RCC 7860 (cell line): ENCODE data around the gene CHN2.

Experiments
- DNase-seq: peaks from one replicate; pipeline ENCODE4 v3.0.0-alpha.2; 2015; ENCODE audit warnings: low spot score
- FAIRE-seq: peaks from 2 replicates; lab custom pipeline; 2012; peaks lifted over from hg19 to GRCh38; lab: Jason Lieb, UNC

Gene CHN2

DNA sequence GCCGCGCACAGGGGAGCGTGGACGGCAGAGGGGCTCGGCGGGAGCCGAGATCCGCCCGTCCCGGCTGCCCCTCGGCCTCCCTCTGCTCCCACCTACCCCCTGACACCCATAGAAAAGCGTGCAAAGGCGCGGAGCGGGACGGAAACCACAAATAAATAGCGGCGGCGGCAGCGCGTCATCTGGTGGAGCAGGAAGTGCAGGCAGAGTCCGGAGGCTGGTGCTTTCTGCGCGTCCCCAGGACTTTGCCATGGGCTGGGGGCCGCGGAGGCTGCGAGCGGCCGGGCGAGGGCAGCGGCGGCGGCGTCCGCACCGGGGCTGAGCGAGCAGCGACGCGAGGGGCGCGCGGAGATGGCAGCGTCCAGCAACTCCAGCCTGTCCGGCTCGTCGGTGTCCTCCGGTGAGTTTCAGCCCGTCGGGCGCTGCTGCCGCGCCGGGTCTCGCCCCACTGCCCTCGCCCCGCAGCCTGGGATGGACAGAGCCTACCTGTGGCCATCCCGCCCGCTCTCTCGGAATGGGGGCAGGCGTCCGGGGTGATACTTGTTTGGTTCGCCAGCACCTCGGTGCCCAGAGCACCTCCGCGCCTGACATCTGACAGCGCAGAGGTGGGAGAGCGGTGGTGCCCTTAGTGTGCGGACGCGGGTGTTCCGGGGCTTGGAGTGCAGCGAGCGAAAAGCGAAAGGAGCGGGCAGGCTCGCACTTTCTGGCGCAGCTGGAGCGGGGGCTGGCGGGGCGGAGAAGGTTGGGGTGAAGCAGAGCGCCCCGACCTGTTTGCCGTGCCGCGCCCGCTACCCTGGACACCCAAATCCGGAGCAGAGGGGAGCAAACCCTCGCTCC, at the start of gene CHN2:
TSS of gene CHN2 (plus strand) at position 182 of the 834 bp plus-strand sequence.
- DNase-seq = no peak
- FAIRE-seq = no peak

DNA sequence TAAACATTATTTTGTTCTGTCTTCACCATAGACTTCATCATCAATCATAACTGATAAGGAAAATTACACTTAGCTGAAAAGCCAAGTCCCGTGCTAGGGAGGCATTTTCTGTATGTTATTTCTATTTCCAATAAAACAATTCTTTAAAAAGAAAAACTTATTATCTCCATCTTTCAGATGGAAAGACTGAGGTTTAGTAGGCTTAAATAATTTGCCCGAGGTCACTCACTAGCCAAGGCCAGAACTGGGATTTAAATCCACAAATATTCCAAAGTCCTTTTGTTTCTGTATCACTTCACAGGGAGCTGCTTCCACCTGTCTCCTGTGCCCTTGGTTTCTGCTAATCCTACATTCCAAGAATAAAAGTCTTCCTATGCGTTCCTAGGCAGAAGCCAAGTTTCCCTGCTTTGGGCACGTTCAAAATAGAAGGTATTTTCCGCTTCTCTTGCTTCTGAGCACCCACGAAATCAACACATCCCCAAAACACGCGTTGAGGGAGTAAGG, 49.0 kb upstream of the CHN2 start:
- DNase-seq = no peak
- no peak for FAIRE-seq

DNA sequence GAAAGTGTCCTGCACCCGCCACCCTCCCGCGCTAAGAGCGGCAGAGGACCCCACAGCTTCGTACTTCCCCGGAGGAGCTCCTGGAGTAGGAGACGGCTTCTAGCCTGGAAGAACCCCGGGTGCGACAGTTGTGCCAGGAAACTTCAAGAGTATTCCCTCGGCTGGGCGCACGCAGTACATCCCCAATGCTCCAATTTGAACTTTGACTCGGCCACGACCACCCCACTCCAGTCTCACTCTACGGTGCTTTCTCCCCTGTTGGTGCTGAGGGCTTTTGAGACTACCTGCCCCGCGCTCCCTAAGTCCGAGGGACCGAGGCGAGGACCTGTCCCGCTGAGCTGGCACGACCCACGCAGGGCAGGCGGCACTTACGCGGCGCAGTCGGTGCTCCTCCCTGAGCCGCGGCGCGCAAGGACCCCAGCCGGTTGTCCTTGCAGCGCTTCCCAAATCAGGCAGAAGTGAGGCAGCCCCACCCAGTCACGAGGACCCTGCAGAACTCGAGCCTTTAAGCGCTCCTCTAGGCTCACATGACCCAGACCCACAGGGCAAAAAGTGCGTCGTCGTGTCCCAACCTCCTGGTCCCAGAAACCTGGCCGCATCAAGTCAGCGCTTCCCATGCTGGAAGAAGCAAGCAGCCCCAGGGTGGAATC, 48.4 kb upstream of the CHN2 start, which contains the start of gene CPVL:
TSS of gene CPVL (minus strand) at position 481 of the 650 bp plus-strand sequence. CDS start 25,476 bp downstream, outside the sequence.
- no peak for DNase-seq
- no peak for FAIRE-seq

- DNase-seq = no peak
- no peak for FAIRE-seq
Observed at GRCh38 chr7:29146888-29147609, 47.5 kb upstream of the CHN2 start.

DNA sequence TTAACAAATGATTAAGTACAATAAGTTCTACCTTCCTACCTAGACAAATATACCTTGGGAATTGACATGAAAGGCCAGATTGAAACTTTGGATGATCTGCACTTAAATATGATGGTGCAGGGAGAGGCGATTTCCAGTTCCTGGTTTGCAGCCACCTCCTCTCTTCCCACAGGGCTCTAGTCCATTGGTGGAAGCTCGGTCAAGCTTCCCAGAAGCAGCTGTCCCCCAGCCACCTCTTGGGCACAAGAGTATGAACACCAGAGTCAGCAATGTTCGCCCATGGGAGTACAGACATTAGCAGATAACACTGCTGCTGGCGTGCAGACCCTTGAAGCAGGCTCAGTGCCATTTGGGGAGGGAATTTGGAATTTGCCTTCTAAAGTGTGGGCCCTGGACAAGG, 46.8 kb upstream of the CHN2 start:
- FAIRE-seq = no peak
- no peak for DNase-seq

DNA sequence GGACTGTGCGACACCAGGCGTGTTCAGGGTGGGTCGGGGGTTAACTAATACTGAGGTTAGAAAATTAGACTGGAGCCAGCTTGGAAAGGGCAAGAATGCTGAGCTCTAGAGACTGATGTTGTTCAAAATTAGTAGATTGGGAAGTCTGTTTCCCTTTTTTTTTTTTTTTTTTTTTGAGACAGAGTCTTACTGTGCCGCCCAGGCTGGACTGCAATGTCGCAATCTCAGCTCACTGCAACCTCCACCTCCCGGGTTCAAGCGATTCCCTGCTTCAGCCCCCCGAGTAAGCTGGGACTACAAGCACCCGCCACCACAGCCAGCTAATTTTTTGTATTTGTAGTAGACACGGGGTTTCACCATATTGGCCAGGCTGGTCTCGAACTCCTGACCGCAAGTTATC, 45.5 kb upstream of the CHN2 start:
- DNase-seq = no peak
- FAIRE-seq = no peak

GRCh38 chr7:29150856-29151255, 43.7 kb upstream of the CHN2 start:
- DNase-seq (no peak), FAIRE-seq (no peak)

- no peak for FAIRE-seq
- no peak for DNase-seq
Observed at GRCh38 chr7:29154076-29154475, 40.5 kb upstream of the CHN2 start.

GRCh38 chr7:29156907-29157452, 37.6 kb upstream of the CHN2 start:
- FAIRE-seq (no peak), DNase-seq (no peak)

GRCh38 chr7:29158795-29159423, 35.7 kb upstream of the CHN2 start:
- no peak for DNase-seq
- FAIRE-seq = no peak

GRCh38 chr7:29160080-29160479, 34.5 kb upstream of the CHN2 start:
- no peak for DNase-seq
- FAIRE-seq = no peak

DNA sequence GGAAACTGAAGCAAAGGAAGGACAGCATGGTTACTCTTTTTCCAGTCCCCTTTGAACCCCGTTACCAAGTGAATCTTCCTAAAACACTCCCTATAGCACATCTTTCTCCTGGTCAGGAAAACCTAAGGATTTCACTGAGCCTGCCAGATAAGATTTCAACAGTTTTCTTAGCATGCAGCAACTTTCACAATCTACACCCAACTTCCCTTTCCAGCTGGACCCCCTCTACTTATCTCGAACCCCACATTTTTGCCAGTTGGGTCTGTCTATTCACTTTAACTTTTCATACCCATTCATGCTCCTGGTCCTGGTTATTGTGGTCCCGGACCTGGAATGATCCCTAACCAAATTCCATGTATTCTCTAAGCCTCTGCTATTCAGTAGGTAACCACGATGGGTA, 33.3 kb upstream of the CHN2 start:
- FAIRE-seq (no peak), DNase-seq (no peak)

- FAIRE-seq (no peak), DNase-seq (no peak)
Observed at GRCh38 chr7:29162577-29162976, 32.0 kb upstream of the CHN2 start.

DNA sequence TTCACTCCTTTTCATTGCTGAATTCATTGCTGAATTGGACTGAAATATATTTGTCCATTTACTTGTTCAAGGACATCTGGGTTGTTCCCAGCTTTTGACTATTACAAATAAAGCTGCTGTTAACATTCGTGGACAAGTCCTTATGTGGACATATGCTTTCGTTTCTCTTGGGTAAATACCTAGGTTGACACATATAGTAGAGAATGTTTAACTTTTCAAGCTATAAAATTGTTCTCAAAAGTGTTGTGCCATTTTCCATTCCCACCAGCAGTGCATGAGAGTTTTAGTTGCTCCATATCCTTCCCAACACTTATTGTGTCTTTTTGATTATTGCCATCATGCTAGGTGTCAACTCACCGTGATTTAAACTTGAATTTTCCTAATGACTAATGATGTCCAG, 30.7 kb upstream of the CHN2 start:
- no peak for FAIRE-seq
- DNase-seq = no peak

GRCh38 chr7:29167721-29168120, 26.9 kb upstream of the CHN2 start:
- FAIRE-seq (no peak), DNase-seq (no peak)

GRCh38 chr7:29170781-29171180, 23.8 kb upstream of the CHN2 start:
- FAIRE-seq = no peak
- DNase-seq = no peak

GRCh38 chr7:29173458-29173857, 21.1 kb upstream of the CHN2 start:
- no peak for DNase-seq
- no peak for FAIRE-seq

- DNase-seq (no peak), FAIRE-seq (no peak)
Observed at GRCh38 chr7:29177963-29178600, 16.5 kb upstream of the CHN2 start.

- no peak for DNase-seq
- no peak for FAIRE-seq
Observed at GRCh38 chr7:29179115-29179514, 15.5 kb upstream of the CHN2 start.

- DNase-seq (no peak), FAIRE-seq (no peak)
Observed at GRCh38 chr7:29184599-29184998, 10.0 kb upstream of the CHN2 start.
